HepG2 (cell line): ENCODE data around the gene CMIP. TPM values are rescaled to one million over a fixed set of nuclear protein-coding genes. Genes with fewer than 3 reads are reported as not detected.

Experiments
- ATAC-seq: fragments of 200-7000 bp; cut with Tn5 transposase; 3 replicates; pipeline ENCODE4 v1.9.1; 2020; ENCODE audit warnings: mild to moderate bottlenecking, moderate library complexity
- BruUV-seq: library from RNA; stranded (reverse); fragments of 400-500 nt; replicated peaks from 2 replicates; lab custom pipeline; 2021; lab: Mats Ljungman, UMichigan
- CTCF ChIA-PET: fragments of 300-600 bp; formaldehyde crosslinking; extraction: SDS; loops from one replicate; lab custom pipeline; 2021; ENCODE audit warnings: low total read pairs, inconsistent platforms, low intra/inter-chr PET ratio; lab: Yijun Ruan, JAX
- POLR2A ChIA-PET: fragments of 350-600 bp; sonication (Branson Sonifier 250); formaldehyde crosslinking; loops from one replicate; lab custom pipeline; 2020; ENCODE audit warnings: antibody characterized with exemption, inconsistent platforms; lab: Yijun Ruan, JAX
- DNase-seq: peaks from one replicate; pipeline ENCODE4 v3.0.0-alpha.2; 2015; ENCODE audit warnings: low spot score
- FAIRE-seq: peaks from 3 replicates; lab custom pipeline; 2011; peaks lifted over from hg19 to GRCh38; lab: Jason Lieb, UNC
- H2AFZ ChIP-seq: one replicate; pipeline ENCODE4 v1.6.1; 2011; ENCODE audit warnings: low read length, inconsistent platforms
- H3K27ac ChIP-seq: fragments of 300-600 bp; 3 replicates; pipeline ENCODE4 v1.8.0; 2011; ENCODE audit warnings: mixed run types, mild to moderate bottlenecking, mixed read lengths, low read length, inconsistent platforms; ENCODE audit not compliant: insufficient read depth; ENCODE audit errors: extremely low read length
- H3K27me3 ChIP-seq, 2 experiments: fragments of 200-600 bp in 1 of 2; 2 replicates in 1 of 2; 3 replicates in 1 of 2; pipeline versions ENCODE4 v1.6.0 to v1.8.0; 2011; ENCODE audit warnings: low read length in 2 of 2, mild to moderate bottlenecking in 2 of 2, moderate library complexity in 2 of 2, inconsistent platforms in 1 of 2; ENCODE audit not compliant: insufficient read depth in 2 of 2, control insufficient read depth in 1 of 2
- H3K36me3 ChIP-seq, 2 experiments: fragments of 200-600 bp in 1 of 2; replicated peaks in 1 of 2; 2 replicates in 1 of 2; 3 replicates in 1 of 2; pipeline versions ENCODE4 v1.5.1 to v1.8.0; 2011; ENCODE audit warnings: low read length in 2 of 2, inconsistent platforms in 1 of 2; ENCODE audit not compliant: insufficient read depth in 2 of 2, control insufficient read depth in 1 of 2
- H3K4me1 ChIP-seq: 2 replicates; pipeline ENCODE4 v1.5.1; 2012; ENCODE audit warnings: low read length, inconsistent platforms; ENCODE audit not compliant: insufficient read depth
- H3K4me2 ChIP-seq: 2 replicates; pipeline ENCODE4 v1.6.0; 2011; ENCODE audit warnings: low read depth, low read length, inconsistent platforms
- H3K4me3 ChIP-seq, 3 experiments: fragments of 200-600 bp in 1 of 3; sonication (generic), shearing (Covaris generic) in 1 of 3; replicated peaks in 1 of 3; 2 replicates each; pipeline ENCODE4 v1.5.1; 2011 to 2016; ENCODE audit warnings: low read length in 3 of 3, inconsistent platforms in 2 of 3, low read depth in 2 of 3, mild to moderate bottlenecking in 2 of 3, control low read depth in 1 of 3, mixed read lengths in 1 of 3; ENCODE audit not compliant: insufficient read depth in 1 of 3
- H3K79me2 ChIP-seq: one replicate; pipeline ENCODE4 v1.6.1; 2011; ENCODE audit warnings: low read length, inconsistent platforms; ENCODE audit not compliant: insufficient read depth
- H3K9ac ChIP-seq: 2 replicates; pipeline ENCODE4 v1.6.0; 2011; ENCODE audit warnings: mild to moderate bottlenecking, low read depth, low read length, inconsistent platforms; ENCODE audit not compliant: insufficient read depth
- H3K9me3 ChIP-seq: 2 replicates; pipeline ENCODE4 v1.5.1; 2012; ENCODE audit warnings: mild to moderate bottlenecking, low read length
- H4K20me1 ChIP-seq: 2 replicates; pipeline ENCODE4 v1.6.0; 2011; ENCODE audit warnings: inconsistent platforms, mild to moderate bottlenecking, low read length, moderate library complexity; ENCODE audit not compliant: insufficient read depth
- GFI1 ChIP-seq: sonication (generic); formaldehyde crosslinking; IDR thresholded peaks from 2 replicates; pipeline ENCODE4 v1.5.0; 2020; ENCODE audit warnings: missing genetic modification reagents, mild to moderate bottlenecking, borderline replicate concordance
- HBP1 ChIP-seq: IDR thresholded peaks from 2 replicates; pipeline ENCODE4 v1.6.1; 2016; ENCODE audit warnings: low read depth, control low read depth
- IRF9 ChIP-seq: sonication (generic); formaldehyde crosslinking; IDR thresholded peaks from 2 replicates; pipeline ENCODE4 v1.8.0; 2022; ENCODE audit warnings: missing genetic modification reagents, mild to moderate bottlenecking, borderline replicate concordance
- PLSCR1 ChIP-seq: sonication (generic); formaldehyde crosslinking; IDR thresholded peaks from 2 replicates; pipeline ENCODE4 v1.5.0; 2020; ENCODE audit warnings: missing genetic modification reagents, mild to moderate bottlenecking, borderline replicate concordance
- TEF ChIP-seq: sonication (generic); formaldehyde crosslinking; IDR thresholded peaks from 2 replicates; pipeline ENCODE4 v1.5.0; 2020; ENCODE audit warnings: missing genetic modification reagents
- TOPORS ChIP-seq: sonication (generic); formaldehyde crosslinking; IDR thresholded peaks from 2 replicates; pipeline ENCODE4 v1.8.0; 2023; ENCODE audit warnings: mild to moderate bottlenecking, missing genetic modification reagents
- ZBTB38 ChIP-seq: sonication (generic); formaldehyde crosslinking; IDR thresholded peaks from 2 replicates; pipeline ENCODE4 v1.5.1; 2020; ENCODE audit warnings: mild to moderate bottlenecking, missing genetic modification reagents
- ZKSCAN1 ChIP-seq: fragments of 150-350 bp; IDR thresholded peaks from 2 replicates; pipeline ENCODE4 v1.6.1; 2014; ENCODE audit warnings: low read length
- ZNF460 ChIP-seq: sonication (generic); formaldehyde crosslinking; IDR thresholded peaks from 2 replicates; pipeline ENCODE4 v1.5.1; 2020; ENCODE audit warnings: missing genetic modification reagents, mild to moderate bottlenecking, borderline replicate concordance
- ZNF713 ChIP-seq: sonication (generic); formaldehyde crosslinking; IDR thresholded peaks from 2 replicates; pipeline ENCODE4 v1.4.0; 2020; ENCODE audit warnings: mild to moderate bottlenecking, missing genetic modification reagents
- ZNF770 ChIP-seq: sonication (generic); formaldehyde crosslinking; IDR thresholded peaks from 2 replicates; pipeline ENCODE4 v1.5.0; 2020; ENCODE audit warnings: mild to moderate bottlenecking, missing genetic modification reagents
- WGBS: methylation state at CpG from one replicate; pipeline ENCODE4 v1.1.6; 2017; ENCODE audit warnings: low lambda C conversion rate; 5-methylcytosine and 5-hydroxymethylcytosine counted together
- in situ Hi-C: cut with HindIII; loops from 2 replicates; pipeline ENCODE4 v1.10.0; 2017; ENCODE audit warnings: low pct_unique_long_range_greater_than_20kb; ENCODE audit not compliant: extremely low pct_ligation_motif_present
- intact Hi-C: fragments of 100-400 bp; cut with micrococcal nuclease; formaldehyde crosslinking; loops from one replicate; pipeline ENCODE4 v1.10.0; 2022; ENCODE audit not compliant: unreplicated experiment
- polyA plus RNA-seq, 8 experiments: library from polyadenylated mRNA; depleted of rRNA in 3 of 8; stranded (reverse) in 7 of 8; unstranded in 1 of 8; fragments of >200 nt; fragmentation: Illumina TruSeq in 4 of 8; extraction: Trizol in 4 of 8; gene quantifications; 2 replicates each; pipeline versions ENCODE4 v1.2.1 to v1.2.3, GENCODE V29; 2011 to 2016; ENCODE audit warnings: low read depth in 4 of 8, missing spikeins in 1 of 8, mixed read lengths in 1 of 8; ENCODE audit not compliant: insufficient read depth in 1 of 8
- total RNA-seq, 5 experiments: library from RNA; depleted of rRNA; stranded (reverse); fragments of >200 nt; fragmentation: Illumina TruSeq; extraction: Trizol; gene quantifications; 2 replicates each; pipeline ENCODE4 v1.2.3, GENCODE V29; 2016; ENCODE audit warnings: low read depth in 1 of 5

Gene CMIP
- total and polyA plus RNA-seq, 2 of the 13 experiments (the other 11 are each of a cell fraction or from before 2014, with no cell fraction given): 10.9 to 18.1 TPM

- no peaks in the 10 kb centered on the region for H3K9me3 ChIP-seq
- no peak overlapping the region for H3K4me2 ChIP-seq
- no peak overlapping the region for H2AFZ ChIP-seq
- H3K9ac ChIP-seq: no peak overlapping the region
- ChIA-PET POLR2A (interaction anchor here (0.7 to 2.9 kb wide), 4 partner anchors 14 to 91 kb away, joined by 3 to 18 read pairs (median 7); no protein-coding TSS in a partner anchor), CTCF (no interaction called here)
- ATAC-seq (no peak), DNase-seq (no peak), FAIRE-seq (no peak)
- no TSS peak for BruUV-seq
- in situ Hi-C loops: no loop called here
- 0 out of 2 replicates have a peak, but pooled peaks have one; percentile 53 for TF ChIP-seq ZNF713 (CRISPR knock-in tag)
- 0 out of 2 replicates have a peak, but pooled peaks have one; percentile 3 for TF ChIP-seq TOPORS (CRISPR knock-in tag)
- no peak for TF ChIP-seq IRF9 (CRISPR knock-in tag)
- TF ChIP-seq ZBTB38: peak; percentile 28; the same call in 1 of the 2 replicates
- H3K4me1 ChIP-seq: peaks cover 100% of the 10 kb centered on the region
- H3K36me3 ChIP-seq: peaks cover 1 to 9% of the 10 kb centered on the region in 2 experiments; a peak in 2 of 5 replicates
- H3K27me3 ChIP-seq: no peaks in the 10 kb centered on the region
- 94% methylated on average over 5 of the region's 5 CpGs for WGBS
- intact Hi-C loops: loop anchor here (2.0 kb wide), 2 partner anchors 13 to 91 kb away; no protein-coding TSS in a partner anchor
- peaks cover 96% of the 10 kb centered on the region for H3K79me2 ChIP-seq
- H3K27ac ChIP-seq: peak overlapping the region; percentile 85
- no peak overlapping the region for H3K4me3 ChIP-seq
- H4K20me1 ChIP-seq: peaks cover 47% of the 10 kb centered on the region; the same call in 1 of the 2 replicates
Measured at GRCh38 chr16:81547939-81548216, 103.3 kb downstream of the CMIP start.

- in situ Hi-C loops: no loop called here
- TF ChIP-seq PLSCR1 (CRISPR knock-in tag) (no peak), TEF (CRISPR knock-in tag) (no peak), GFI1 (CRISPR knock-in tag) (no peak), ZNF770 (CRISPR knock-in tag) (peak; percentile 96), ZNF460 (CRISPR knock-in tag) (peak; percentile 66; the same call in 1 of the 2 replicates), ZKSCAN1 (no peak), HBP1 (CRISPR knock-in tag) (0 out of 2 replicates have a peak, but pooled peaks have one; percentile 37)
Measured at GRCh38 chr16:81548551-81548875, 103.9 kb downstream of the CMIP start.

More at GRCh38 chr16:81548551-81548875, 103.9 kb downstream of the CMIP start:
- ChIA-PET CTCF (no interaction called here), POLR2A (interaction anchor here (1.2 to 2.9 kb wide), 20 partner anchors 9 to 143 kb away, joined by 3 to 24 read pairs (median 8); no protein-coding TSS in a partner anchor)
- 0 out of 2 replicates have a peak overlapping the region, but pooled peaks have one; percentile 18 for H3K9ac ChIP-seq
- H3K27me3 ChIP-seq: no peaks in the 10 kb centered on the region
- ATAC-seq: no peak
- peak overlapping the region; percentile 85 for H3K27ac ChIP-seq
- peaks cover 1 to 9% of the 10 kb centered on the region in 2 experiments; a peak in 2 of 5 replicates for H3K36me3 ChIP-seq
- FAIRE-seq: no peak
- no peak for DNase-seq
- peak overlapping the region in 1 of 3 experiments; percentile 35; a peak in 2 of 6 replicates for H3K4me3 ChIP-seq
- peak overlapping the region; percentile 80 for H3K4me2 ChIP-seq
- intact Hi-C loops: loop anchor here (2.0 kb wide), 2 partner anchors 14 to 92 kb away; no protein-coding TSS in a partner anchor
- H3K9me3 ChIP-seq: no peaks in the 10 kb centered on the region
- BruUV-seq: no TSS peak
- peaks cover 100% of the 10 kb centered on the region for H3K4me1 ChIP-seq
- no peak overlapping the region for H2AFZ ChIP-seq
- peaks cover 47% of the 10 kb centered on the region; the same call in 1 of the 2 replicates for H4K20me1 ChIP-seq
- WGBS: 73% methylated on average over 3 of the region's 3 CpGs
- H3K79me2 ChIP-seq: peaks cover 96% of the 10 kb centered on the region
